ENCODE results near the gene PSMF1.
"Not testable (repeated sequence)": the region's sequence is repeated elsewhere in the genome, so short reads cannot be mapped to it uniquely, and the experiment has no call there.

PSMF1 gene

DNA sequence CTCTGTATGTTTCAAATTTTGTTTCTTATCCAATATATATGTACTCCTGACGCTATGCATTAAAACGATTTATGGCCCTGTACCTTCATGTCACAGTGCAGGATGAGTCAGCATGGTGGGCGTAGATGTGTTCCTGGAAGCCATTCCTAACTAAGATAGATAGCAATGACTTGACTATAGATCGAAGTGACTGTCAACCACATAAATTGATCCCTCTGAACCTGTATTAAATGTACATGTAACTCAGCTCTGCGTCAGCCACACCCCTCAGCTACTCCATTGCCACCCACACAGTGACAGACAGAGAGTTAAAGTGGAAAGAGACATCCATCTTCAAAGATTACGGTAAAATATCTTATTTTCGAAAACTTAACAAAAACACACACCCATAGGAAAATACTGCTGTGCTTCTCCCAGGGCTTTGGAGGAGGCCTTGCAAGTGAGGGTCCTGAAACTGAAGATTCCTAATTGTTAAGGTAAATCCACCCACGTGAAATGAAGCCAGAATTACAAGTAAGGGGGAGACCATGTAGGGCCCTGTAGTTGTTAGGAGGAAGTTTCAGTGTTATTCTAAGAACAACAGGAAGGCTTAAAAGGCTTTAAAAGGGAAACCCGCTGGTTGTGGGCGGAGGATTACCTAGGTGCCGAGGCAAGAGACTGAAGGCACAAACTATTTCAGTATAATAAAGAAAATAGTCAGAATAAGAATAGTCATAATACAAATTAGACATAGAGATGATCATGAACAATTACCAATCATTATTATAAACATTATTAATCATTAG is 97.2 kb downstream of the PSMF1 start:
- DNase-seq (ENCODE audit: low read depth) = no peak

GRCh38 chr20:1216527-1217427 is 98.4 kb downstream of the PSMF1 start:
- not testable (repeated sequence) for DNase-seq (ENCODE audit: low read depth)
